Endodermal cell (in vitro differentiated cells): ENCODE data around the gene SLC6A20. TPM values are rescaled to one million over a fixed set of nuclear protein-coding genes. Genes with fewer than 3 reads are reported as not detected.

Experiments
- DNase-seq: peaks from one replicate; pipeline ENCODE4 v3.0.0-alpha.2; 2017
- H3K27ac ChIP-seq: 2 replicates; pipeline ENCODE4 v1.5.1; 2013; ENCODE audit warnings: mild to moderate bottlenecking, low read depth, low read length, moderate library complexity
- H3K27me3 ChIP-seq: 2 replicates; pipeline ENCODE4 v1.6.1; 2013; ENCODE audit warnings: mild to moderate bottlenecking, low read length, moderate library complexity; ENCODE audit not compliant: insufficient read depth, control insufficient read depth, poor library complexity, severe bottlenecking
- H3K36me3 ChIP-seq: 2 replicates; pipeline ENCODE4 v1.7.0; 2013; ENCODE audit warnings: mild to moderate bottlenecking, low read length, moderate library complexity; ENCODE audit not compliant: control insufficient read depth, insufficient read depth
- H3K4me1 ChIP-seq: one replicate; pipeline ENCODE4 v1.7.0; 2013; ENCODE audit warnings: low read length; ENCODE audit not compliant: control insufficient read depth, insufficient read depth
- H3K4me3 ChIP-seq: 2 replicates; pipeline ENCODE4 v1.5.1; 2013; ENCODE audit warnings: mild to moderate bottlenecking, low read length, moderate library complexity
- H3K9ac ChIP-seq: 2 replicates; pipeline ENCODE4 v1.6.1; 2013; ENCODE audit warnings: mild to moderate bottlenecking, low read length, moderate library complexity; ENCODE audit not compliant: poor library complexity, severe bottlenecking; ENCODE audit errors: extremely low read depth
- H3K9me3 ChIP-seq: 2 replicates; pipeline ENCODE4 v1.6.1; 2013; ENCODE audit warnings: mild to moderate bottlenecking, low read length, moderate library complexity; ENCODE audit not compliant: control insufficient read depth
- H3K27ac Mint-ChIP-seq: 2 replicates; pipeline ENCODE4 v1.8.0; 2020; ENCODE audit warnings: mixed read lengths
- H3K27me3 Mint-ChIP-seq: 2 replicates; pipeline ENCODE4 v1.8.0; 2021; ENCODE audit warnings: mild to moderate bottlenecking, mixed read lengths; ENCODE audit not compliant: insufficient read depth
- H3K36me3 Mint-ChIP-seq: 2 replicates; pipeline ENCODE4 v1.8.0; 2020; ENCODE audit warnings: low read depth, mixed read lengths
- H3K4me1 Mint-ChIP-seq: 2 replicates; pipeline ENCODE4 v1.8.0; 2020; ENCODE audit warnings: mixed read lengths
- H3K4me3 Mint-ChIP-seq: 2 replicates; pipeline ENCODE4 v1.8.0; 2020; ENCODE audit warnings: mild to moderate bottlenecking, moderate library complexity, mixed read lengths
- H3K9me3 Mint-ChIP-seq: 2 replicates; pipeline ENCODE4 v1.8.0; 2020; ENCODE audit warnings: mild to moderate bottlenecking, mixed read lengths
- CTCF ChIP-seq: fragments of 200-600 bp; sonication (generic); conservative IDR thresholded peaks from 2 replicates; pipeline ENCODE4 v1.5.0; 2021; ENCODE audit warnings: antibody characterized with exemption, mild to moderate bottlenecking
- WGBS, 2 experiments: methylation state at CpG; one replicate each; pipeline versions ENCODE4 v1.1.5 to v1.1.7; 2013; ENCODE audit warnings: missing lambda C conversion rate in 2 of 2, mixed read lengths in 1 of 2; ENCODE audit not compliant: insufficient coverage in 1 of 2, insufficient read length in 1 of 2; 5-methylcytosine and 5-hydroxymethylcytosine counted together
- total RNA-seq, 2 donors: library from RNA; stranded (reverse); fragmentation: NEBNext Ultra II Directional in 1 of 2; extraction: Animal tissue kit (Norgen Biotek cat#: 25700) in 1 of 2; gene quantifications; 2 replicates in 1 of 2; 3 replicates in 1 of 2; pipeline ENCODE4 v1.2.1, GENCODE V29; 2021

Gene SLC6A20
- total RNA-seq, 2 donors from 2014 or later = 0.29 to 1.5 TPM

- Mint-ChIP-seq H3K9me3 (no peaks in the 10 kb centered on the region), H3K27me3 (no peaks in the 10 kb centered on the region), H3K36me3 (peaks cover 90% of the 10 kb centered on the region), H3K4me1 (peaks cover 62% of the 10 kb centered on the region), H3K4me3 (no peak overlapping the region), H3K27ac (peak overlapping the region; percentile 59)
- H3K27me3 ChIP-seq = no peaks in the 10 kb centered on the region
- no peak for DNase-seq
- no peak overlapping the region for H3K27ac ChIP-seq
- peaks cover 23% of the 10 kb centered on the region for H3K4me1 ChIP-seq
- H3K4me3 ChIP-seq = no peak overlapping the region
- 72 to 78% methylated on average over 2 of the region's 2 CpGs for WGBS, 2 experiments
- H3K36me3 ChIP-seq = peaks cover 99% of the 10 kb centered on the region
- TF ChIP-seq CTCF = no peak
- no peaks in the 10 kb centered on the region for H3K9me3 ChIP-seq
- H3K9ac ChIP-seq = no peak overlapping the region
These were observed 56.3 kb downstream of the SLC6A20 start for GRCh38 chr3:45739991-45740390.

- 89% methylated on average over 2 of the region's 2 CpGs; no CpG with 5 or more reads in 1 of the 2 experiments for WGBS, 2 experiments
- H3K9me3 Mint-ChIP-seq = no peaks in the 10 kb centered on the region
- Histone ChIP-seq H3K36me3 (peaks cover 99% of the 10 kb centered on the region), H3K4me3 (no peak overlapping the region), H3K27ac (no peak overlapping the region), H3K9ac (no peak overlapping the region), H3K27me3 (no peaks in the 10 kb centered on the region), H3K9me3 (no peaks in the 10 kb centered on the region), H3K4me1 (peaks cover 18% of the 10 kb centered on the region)
- H3K4me1 Mint-ChIP-seq = peaks cover 52% of the 10 kb centered on the region
- H3K27ac Mint-ChIP-seq = peak overlapping the region; percentile 78
- peaks cover 91% of the 10 kb centered on the region for H3K36me3 Mint-ChIP-seq
- H3K27me3 Mint-ChIP-seq = no peaks in the 10 kb centered on the region
- H3K4me3 Mint-ChIP-seq = no peak overlapping the region
- TF ChIP-seq CTCF = peak; percentile 37
- peak; percentile 53 for DNase-seq
These were observed 59.1 kb downstream of the SLC6A20 start for GRCh38 chr3:45737234-45737633.

DNA sequence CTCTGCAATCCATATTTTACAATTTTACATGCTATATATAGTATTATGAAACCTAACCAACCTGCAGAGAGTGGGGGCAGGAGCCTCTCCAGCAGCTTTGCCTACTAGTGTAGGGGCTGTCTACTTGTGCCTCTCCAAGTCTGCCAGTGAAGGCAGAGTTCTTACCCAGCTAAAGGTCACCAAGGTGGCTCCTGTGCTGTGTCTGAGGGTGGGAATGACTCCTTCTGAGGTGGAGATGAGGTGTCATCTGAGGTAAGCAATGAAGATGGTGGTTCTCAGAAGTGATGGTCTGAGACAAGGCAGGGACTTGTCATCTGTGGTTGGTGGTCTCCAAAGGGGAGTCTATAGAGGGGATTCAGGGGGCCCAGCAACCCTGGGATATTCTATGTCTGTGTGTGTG, 59.6 kb downstream of the SLC6A20 start:
- no peak overlapping the region for H3K9ac ChIP-seq

More for the DNA sequence above, 59.6 kb downstream of the SLC6A20 start:
- Histone ChIP-seq H3K4me3 (no peak overlapping the region), H3K27me3 (no peaks in the 10 kb centered on the region), H3K27ac (no peak overlapping the region), H3K9me3 (no peaks in the 10 kb centered on the region), H3K36me3 (peaks cover 99% of the 10 kb centered on the region), H3K4me1 (peaks cover 18% of the 10 kb centered on the region)
- Mint-ChIP-seq H3K27me3 (no peaks in the 10 kb centered on the region), H3K9me3 (no peaks in the 10 kb centered on the region), H3K36me3 (peaks cover 89% of the 10 kb centered on the region), H3K4me3 (no peak overlapping the region), H3K4me1 (peaks cover 47% of the 10 kb centered on the region), H3K27ac (peak overlapping the region; percentile 78)
- DNase-seq = no peak
- no peak for TF ChIP-seq CTCF
